ENCODE data around the gene CFAP69. TPM values are rescaled to one million over a fixed set of nuclear protein-coding genes. Genes with fewer than 3 reads are reported as not detected.

CFAP69 gene
- total RNA-seq, 1 experiment from 2014 or later = 3.4 TPM

GRCh38 chr7:90244565-90244908 is 437 bp upstream of the CFAP69 start:
- CTCF ChIA-PET = interaction anchor here (2.6 kb wide), 1 partner anchor 33 kb away, joined by 11 read pairs; the partner anchor contains the start of gene STEAP2
- DNase-seq (ENCODE audit: low spot score) (no peak), ATAC-seq (no peak)
- peaks cover 31% of the 10 kb centered on the region for H3K27me3 Mint-ChIP-seq (ENCODE audit: low read depth)
- no peak overlapping the region for H3K27ac Mint-ChIP-seq
- H3K4me3 Mint-ChIP-seq = peak overlapping the region; percentile 95
- no peaks in the 10 kb centered on the region for H3K9me3 Mint-ChIP-seq
- POLR2A ChIA-PET = interaction anchor here (1.3 kb wide), 1 partner anchor 20 kb away, joined by 3 read pairs; no protein-coding TSS in a partner anchor
- TF ChIP-seq ETV6 (CRISPR knock-in tag; IDR thresholded peaks at IDR 0.05) = no peak
- TF ChIP-seq ZSCAN18 (CRISPR knock-in tag; IDR thresholded peaks at IDR 0.05) = no peak
- no peak for TF ChIP-seq FOXP4 (CRISPR knock-in tag; IDR thresholded peaks at IDR 0.05)
- no peak for TF ChIP-seq IRF2 (CRISPR knock-in tag; IDR thresholded peaks at IDR 0.05; ENCODE audit: borderline replicate concordance, low read depth)
- no peak for TF ChIP-seq NFYB (CRISPR knock-in tag; conservative IDR thresholded peaks at IDR 0.05; ENCODE audit: low read depth)
- no peak for TF ChIP-seq NR1H2 (CRISPR knock-in tag; IDR thresholded peaks at IDR 0.05)
- no peak for TF ChIP-seq FOXK1 (CRISPR knock-in tag; IDR thresholded peaks at IDR 0.05)
- TF ChIP-seq ARID4B (CRISPR knock-in tag; IDR thresholded peaks at IDR 0.05; ENCODE audit: borderline replicate concordance) = no peak
- TF ChIP-seq CBFB (CRISPR knock-in tag; IDR thresholded peaks at IDR 0.05; ENCODE audit: low read depth) = no peak
- no peak for TF ChIP-seq MAX (CRISPR knock-in tag; IDR thresholded peaks at IDR 0.05)
- TF ChIP-seq ZBTB21 (CRISPR knock-in tag; IDR thresholded peaks at IDR 0.05; ENCODE audit: borderline replicate concordance) = no peak
- TF ChIP-seq CTCF (IDR thresholded peaks at IDR 0.05) = no peak
- no peak for TF ChIP-seq ERG (CRISPR knock-in tag; IDR thresholded peaks at IDR 0.05)
- TF ChIP-seq IRF1 (CRISPR knock-in tag; IDR thresholded peaks at IDR 0.05) = no peak
- TF ChIP-seq TCF7 (CRISPR knock-in tag; IDR thresholded peaks at IDR 0.05; ENCODE audit: low read depth) = no peak
- no peak for TF ChIP-seq MLX (CRISPR knock-in tag; IDR thresholded peaks at IDR 0.05)
- no peaks in the 10 kb centered on the region for H3K36me3 Mint-ChIP-seq
- H3K4me1 Mint-ChIP-seq = peaks cover 39% of the 10 kb centered on the region

All from WTC11 (cell line).